ENCODE data around the gene IGFBP1. TPM values are rescaled to one million over a fixed set of nuclear protein-coding genes. Genes with fewer than 3 reads are reported as not detected.
A peak's percentile ranks its signal among the peaks of the same experiment; 100 is the strongest.
"Not testable (repeated sequence)": the region's sequence is repeated elsewhere in the genome, so short reads cannot be mapped to it uniquely, and the experiment has no call there.

The IGFBP1 gene
- total RNA-seq (2021; fragmentation: NEBNext Ultra II Directional; extraction: Animal tissue kit (Norgen Biotek cat#: 25700)), result not detected
- long read RNA-seq, result 0 reads

GRCh38 chr7:45888185-45888992 is at the start of gene IGFBP1:
IGFBP1 (plus strand) TSS chr7:45888488; CDS start chr7:45888653, 165 bp downstream.
- no peaks in the 10 kb centered on the region for H3K36me3 Mint-ChIP-seq (ENCODE audit: low read depth)
- no peak within 1 kb of the TSS for H3K27ac Mint-ChIP-seq
- TF ChIP-seq CTCF (IDR thresholded peaks at IDR 0.05), result no peak
- peak within 1 kb of the TSS; percentile 75 for H3K4me3 Mint-ChIP-seq
- no peak for DNase-seq
- H3K4me1 Mint-ChIP-seq (ENCODE audit: low read depth), result peaks cover 17% of the 10 kb centered on the region
- H3K27me3 Mint-ChIP-seq (ENCODE audit: insufficient read depth), result peaks cover 11% of the 10 kb centered on the region
- no peaks in the 10 kb centered on the region for H3K9me3 Mint-ChIP-seq

GRCh38 chr7:45838852-45839251 is 49.4 kb upstream of the IGFBP1 start:
- H3K36me3 Mint-ChIP-seq (ENCODE audit: low read depth); H3K4me3 Mint-ChIP-seq; H3K9me3 Mint-ChIP-seq; DNase-seq; H3K27ac Mint-ChIP-seq; H3K4me1 Mint-ChIP-seq (ENCODE audit: low read depth): not testable (repeated sequence)
- H3K27me3 Mint-ChIP-seq (ENCODE audit: insufficient read depth), result peaks cover 16% of the 10 kb centered on the region

GRCh38 chr7:45841926-45842717 is 46.2 kb upstream of the IGFBP1 start:
- not testable (repeated sequence) for H3K4me3 Mint-ChIP-seq; H3K27ac Mint-ChIP-seq; H3K9me3 Mint-ChIP-seq; DNase-seq; H3K36me3 Mint-ChIP-seq (ENCODE audit: low read depth); H3K4me1 Mint-ChIP-seq (ENCODE audit: low read depth)
- H3K27me3 Mint-ChIP-seq (ENCODE audit: insufficient read depth), result peaks cover 10% of the 10 kb centered on the region; the same call in 1 of the 2 replicates

- H3K27me3 Mint-ChIP-seq (ENCODE audit: insufficient read depth); H3K9me3 Mint-ChIP-seq; H3K4me3 Mint-ChIP-seq; DNase-seq; H3K27ac Mint-ChIP-seq; H3K36me3 Mint-ChIP-seq (ENCODE audit: low read depth); H3K4me1 Mint-ChIP-seq (ENCODE audit: low read depth): not testable (repeated sequence)
These were observed 41.8 kb upstream of the IGFBP1 start for GRCh38 chr7:45846536-45846935.

GRCh38 chr7:45848734-45849133 is 39.6 kb upstream of the IGFBP1 start:
- not testable (repeated sequence) for DNase-seq; H3K4me3 Mint-ChIP-seq; H3K36me3 Mint-ChIP-seq (ENCODE audit: low read depth); H3K9me3 Mint-ChIP-seq; H3K4me1 Mint-ChIP-seq (ENCODE audit: low read depth); H3K27me3 Mint-ChIP-seq (ENCODE audit: insufficient read depth); H3K27ac Mint-ChIP-seq

- H3K27ac Mint-ChIP-seq; H3K4me3 Mint-ChIP-seq; H3K27me3 Mint-ChIP-seq (ENCODE audit: insufficient read depth); DNase-seq; H3K9me3 Mint-ChIP-seq; H3K36me3 Mint-ChIP-seq (ENCODE audit: low read depth); H3K4me1 Mint-ChIP-seq (ENCODE audit: low read depth): not testable (repeated sequence)
These were observed 35.3 kb upstream of the IGFBP1 start for GRCh38 chr7:45852984-45853383.

- H3K4me3 Mint-ChIP-seq; H3K27ac Mint-ChIP-seq; H3K36me3 Mint-ChIP-seq (ENCODE audit: low read depth); DNase-seq; H3K9me3 Mint-ChIP-seq; H3K4me1 Mint-ChIP-seq (ENCODE audit: low read depth); H3K27me3 Mint-ChIP-seq (ENCODE audit: insufficient read depth): not testable (repeated sequence)
These were observed 34.8 kb upstream of the IGFBP1 start for GRCh38 chr7:45853491-45853890.

GRCh38 chr7:45855680-45856079 is 32.6 kb upstream of the IGFBP1 start:
- not testable (repeated sequence) for H3K27ac Mint-ChIP-seq; H3K9me3 Mint-ChIP-seq; H3K36me3 Mint-ChIP-seq (ENCODE audit: low read depth); H3K4me1 Mint-ChIP-seq (ENCODE audit: low read depth)
- Mint-ChIP-seq H3K27me3 (ENCODE audit: insufficient read depth) (peaks cover 16% of the 10 kb centered on the region), H3K4me3 (peak overlapping the region; percentile 7; the same call in 1 of the 2 replicates)
- peak; percentile 10 for DNase-seq

GRCh38 chr7:45856888-45857287 is 31.4 kb upstream of the IGFBP1 start:
- H3K27ac Mint-ChIP-seq; H3K4me1 Mint-ChIP-seq (ENCODE audit: low read depth); H3K36me3 Mint-ChIP-seq (ENCODE audit: low read depth); DNase-seq; H3K4me3 Mint-ChIP-seq; H3K9me3 Mint-ChIP-seq: not testable (repeated sequence)
- H3K27me3 Mint-ChIP-seq (ENCODE audit: insufficient read depth), result peaks cover 18% of the 10 kb centered on the region
